Lower leg skin (tissue), 3 donors: Measurements from ENCODE around the gene GPT2.
"Not testable (repeated sequence)": the region's sequence is repeated elsewhere in the genome, so short reads cannot be mapped to it uniquely, and the experiment has no call there.

ENCODE experiments used
- CTCF ChIP-seq, 3 donors: fragments of 450-650 bp; IDR thresholded peaks; one replicate each; pipeline ENCODE4 v1.5.1; 2016; ENCODE audit warnings: antibody characterized with exemption in 3 of 3, mild to moderate bottlenecking in 3 of 3, moderate library complexity in 2 of 3
- POLR2A ChIP-seq, 2 donors: fragments of 450-650 bp; IDR thresholded peaks; one replicate each; pipeline ENCODE4 v1.6.1; 2016 to 2017; ENCODE audit warnings: antibody characterized with exemption in 2 of 2, mild to moderate bottlenecking in 1 of 2, moderate library complexity in 1 of 2

DNA sequence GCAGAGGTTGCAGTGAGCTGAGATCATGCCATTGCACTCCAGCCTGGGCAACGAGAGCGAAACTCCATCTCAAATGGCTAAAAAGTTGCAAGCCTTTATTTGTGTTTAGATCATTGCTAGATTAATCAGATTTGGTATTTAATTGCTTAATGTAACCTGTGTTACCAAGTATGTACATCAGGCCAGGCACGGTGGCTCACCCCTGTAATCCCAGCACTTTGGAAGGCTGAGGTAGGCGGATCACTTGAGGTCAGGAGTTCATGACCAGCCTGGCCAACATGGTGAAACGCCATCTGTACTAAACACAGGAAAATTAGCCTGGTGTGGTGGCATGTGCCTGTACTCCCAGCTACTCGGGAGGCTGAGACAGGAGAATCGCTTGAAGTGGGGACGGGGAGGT lies 60.6 kb downstream of the GPT2 start:
- not testable (repeated sequence) for TF ChIP-seq CTCF, POLR2A (IDR thresholded peaks at IDR 0.05)
